ENCODE measurements around the gene PARS2.

DNA sequence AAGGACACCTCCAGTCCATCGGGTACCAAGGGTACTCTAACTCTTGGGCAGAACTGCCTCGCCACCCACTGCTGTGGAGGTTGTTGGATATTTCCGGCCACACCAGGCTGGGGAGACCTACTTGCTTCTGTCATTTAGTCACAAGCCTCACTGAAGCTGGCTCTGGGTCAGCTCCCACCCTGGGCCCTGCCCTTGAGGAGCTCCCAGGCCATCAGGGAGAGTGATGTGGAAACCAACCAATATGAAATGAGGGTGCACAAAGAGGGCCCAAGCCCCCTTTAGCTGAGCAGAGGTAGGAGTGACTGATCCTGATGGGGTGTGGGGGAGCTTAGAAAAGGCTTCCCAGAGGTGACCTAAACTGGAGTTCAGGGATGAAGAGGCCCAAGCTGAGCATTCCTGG, 19.6 kb downstream of the PARS2 start:
- TF ChIP-seq, protein P1, sequence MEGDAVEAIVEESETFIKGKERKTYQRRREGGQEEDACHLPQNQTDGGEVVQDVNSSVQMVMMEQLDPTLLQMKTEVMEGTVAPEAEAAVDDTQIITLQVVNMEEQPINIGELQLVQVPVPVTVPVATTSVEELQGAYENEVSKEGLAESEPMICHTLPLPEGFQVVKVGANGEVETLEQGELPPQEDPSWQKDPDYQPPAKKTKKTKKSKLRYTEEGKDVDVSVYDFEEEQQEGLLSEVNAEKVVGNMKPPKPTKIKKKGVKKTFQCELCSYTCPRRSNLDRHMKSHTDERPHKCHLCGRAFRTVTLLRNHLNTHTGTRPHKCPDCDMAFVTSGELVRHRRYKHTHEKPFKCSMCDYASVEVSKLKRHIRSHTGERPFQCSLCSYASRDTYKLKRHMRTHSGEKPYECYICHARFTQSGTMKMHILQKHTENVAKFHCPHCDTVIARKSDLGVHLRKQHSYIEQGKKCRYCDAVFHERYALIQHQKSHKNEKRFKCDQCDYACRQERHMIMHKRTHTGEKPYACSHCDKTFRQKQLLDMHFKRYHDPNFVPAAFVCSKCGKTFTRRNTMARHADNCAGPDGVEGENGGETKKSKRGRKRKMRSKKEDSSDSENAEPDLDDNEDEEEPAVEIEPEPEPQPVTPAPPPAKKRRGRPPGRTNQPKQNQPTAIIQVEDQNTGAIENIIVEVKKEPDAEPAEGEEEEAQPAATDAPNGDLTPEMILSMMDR (IDR thresholded peaks at IDR 0.05) = no peak
- no peak for TF ChIP-seq POLR2A (IDR thresholded peaks at IDR 0.05)
